CD4-positive, alpha-beta T cell treated with Interferon alpha-2 for 1 hour (primary cell): ENCODE measurements around the gene INPP5F.
A peak's percentile ranks its signal among the peaks of the same experiment; 100 is the strongest.

Experiments
- DNase-seq, 2 donors: peaks; one replicate each; pipeline ENCODE4 v3.0.0-alpha.2; 2020 to 2022

Gene INPP5F

DNA sequence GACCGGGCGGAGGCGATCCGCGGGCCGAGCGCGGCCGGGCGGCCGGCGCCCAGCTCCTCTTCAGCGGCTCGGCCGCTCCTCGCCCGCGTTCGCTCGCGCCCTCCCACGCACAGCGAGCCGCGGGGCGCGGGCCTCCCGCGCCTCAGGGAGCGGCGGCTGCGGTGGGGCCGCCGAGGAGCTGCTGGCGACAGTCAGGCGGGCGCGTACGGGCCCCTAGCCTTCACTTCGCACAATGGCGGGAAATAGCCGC is 146.7 kb downstream of the INPP5F start, which contains the start of gene MCMBP:
Gene MCMBP, minus strand, starts transcription at position 234 of the 250 bp plus-strand sequence. CDS start 259 bp downstream, outside the sequence.
- DNase-seq = no peak

DNA sequence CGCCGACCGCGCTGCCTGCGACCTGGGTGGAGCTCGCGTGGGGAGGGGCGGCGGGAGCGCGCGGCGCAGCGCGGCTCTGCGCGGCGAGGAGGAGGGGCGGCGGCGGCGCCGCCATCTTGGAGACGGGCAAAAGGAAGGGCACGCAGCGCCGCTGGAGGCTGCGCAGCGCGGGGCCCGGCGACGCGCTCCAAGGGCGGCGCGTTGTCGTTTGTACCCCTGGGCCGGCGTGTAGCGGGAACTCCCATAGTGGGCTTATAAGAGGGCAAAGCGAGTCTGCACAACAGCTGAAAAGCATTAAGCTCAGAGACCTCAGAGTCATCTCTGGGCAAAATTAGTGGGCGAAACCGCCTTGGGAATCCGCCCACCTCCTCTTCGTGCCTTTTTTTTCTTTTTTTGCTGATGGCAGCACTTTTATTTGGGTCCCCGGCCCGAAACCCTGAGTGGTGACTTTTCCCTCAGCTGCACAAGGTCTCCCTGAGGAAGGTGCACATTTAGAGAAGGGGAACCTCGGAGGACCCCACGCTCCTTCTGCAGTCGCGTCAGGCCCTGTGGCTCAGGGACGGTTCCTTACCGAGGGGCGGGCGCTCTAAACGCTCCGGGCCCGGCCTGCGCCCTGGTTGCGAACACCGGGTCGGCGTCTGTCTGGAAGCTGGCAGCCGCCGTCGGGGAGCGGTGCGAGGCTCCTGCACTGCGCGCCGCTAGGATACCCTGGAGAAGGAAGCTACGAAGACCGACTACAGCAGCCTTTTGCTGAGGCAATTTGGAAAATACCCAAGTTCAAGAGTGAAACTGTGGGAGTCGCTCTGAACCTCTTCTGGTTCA is 147.2 kb downstream of the INPP5F start:
- peak; percentile 87 to 92 for DNase-seq

DNA sequence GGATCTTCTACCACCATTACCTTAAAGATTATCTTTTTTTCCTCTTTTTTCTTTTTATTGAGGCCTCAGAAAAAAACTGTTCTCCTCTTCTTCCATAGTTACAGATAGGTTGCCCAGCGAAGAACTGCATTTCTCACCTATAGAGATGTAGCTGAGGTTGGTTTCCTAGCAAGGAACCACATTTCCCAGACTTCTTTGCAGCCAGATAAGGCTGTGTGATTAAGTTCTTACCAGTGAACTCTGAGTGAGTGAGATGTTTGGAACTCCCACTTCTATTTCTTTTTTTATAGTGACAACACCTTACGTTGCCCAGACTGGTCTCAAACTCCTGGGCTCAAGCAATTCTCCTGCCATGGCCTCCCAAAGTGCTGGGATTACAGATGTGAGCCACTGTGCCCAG is 152.7 kb downstream of the INPP5F start:
- DNase-seq = no peak
